ENCODE results near the gene WIPF2. TPM values are rescaled to one million over a fixed set of nuclear protein-coding genes. Genes with fewer than 3 reads are reported as not detected.

WIPF2 gene
- polyA plus RNA-seq, 2 of the 4 experiments (the other 2 are of a cell fraction): 13.8 to 21.5 TPM

- TF ChIP-seq BHLHE40 (IDR thresholded peaks at IDR 0.05; ENCODE audit: low read depth, low read length): no peak
- no peak for TF ChIP-seq CTCF (IDR thresholded peaks at IDR 0.05)
- TF ChIP-seq TFCP2L1 (CRISPR knock-in tag; IDR thresholded peaks at IDR 0.05): no peak
- TF ChIP-seq HOXB13 (CRISPR knock-in tag; IDR thresholded peaks at IDR 0.05; ENCODE audit: low read depth): no peak
- no peak for TF ChIP-seq ZNF302 (CRISPR knock-in tag; IDR thresholded peaks at IDR 0.05)
- no peak for TF ChIP-seq HMGXB4 (CRISPR knock-in tag; IDR thresholded peaks at IDR 0.05; ENCODE audit: borderline replicate concordance)
- no peak for TF ChIP-seq E2F6 (IDR thresholded peaks at IDR 0.05; ENCODE audit: borderline replicate concordance, low read depth)
- no peak for TF ChIP-seq JUN (IDR thresholded peaks at IDR 0.05)
- no peak for TF ChIP-seq FOSB (CRISPR knock-in tag; IDR thresholded peaks at IDR 0.05)
- TF ChIP-seq HES2 (IDR thresholded peaks at IDR 0.05): no peak
- TF ChIP-seq EP300 (IDR thresholded peaks at IDR 0.05): no peak
- TF ChIP-seq RAD21 (conservative IDR thresholded peaks at IDR 0.05 in 1 of 2, IDR thresholded peaks at IDR 0.05 in 1 of 2): no peak; a peak in 1 of 5 replicates
- TF ChIP-seq ELK1 (IDR thresholded peaks at IDR 0.05; ENCODE audit: low read depth, low read length): no peak
- no peak for TF ChIP-seq HEYL (CRISPR knock-in tag; IDR thresholded peaks at IDR 0.05)
- TF ChIP-seq ZC3H11A (IDR thresholded peaks at IDR 0.05): no peak
- no peak for TF ChIP-seq RCOR1 (IDR thresholded peaks at IDR 0.05; ENCODE audit: low read depth, low read length)
- TF ChIP-seq EHF (CRISPR knock-in tag; IDR thresholded peaks at IDR 0.05): no peak
- no peak for TF ChIP-seq CHD4 (IDR thresholded peaks at IDR 0.05; ENCODE audit: borderline replicate concordance)
- 0 out of 2 replicates have a peak, but pooled peaks have one; percentile 5 for TF ChIP-seq TP53 (CRISPR knock-in tag; IDR thresholded peaks at IDR 0.05)
- TF ChIP-seq PHF8 (IDR thresholded peaks at IDR 0.05; ENCODE audit: borderline replicate concordance, low read depth): no peak
- no peak for TF ChIP-seq CHD2 (IDR thresholded peaks at IDR 0.05; ENCODE audit: low read length, partially characterized antibody)
- no peak for TF ChIP-seq ZFP36 (IDR thresholded peaks at IDR 0.05; ENCODE audit: borderline replicate concordance, partially characterized antibody)
Observed at GRCh38 chr17:40309031-40309948, 90.2 kb downstream of the WIPF2 start, which contains the start of gene RARA (continued).
